Effector memory CD8-positive, alpha-beta T cell (primary cell): Measurements from ENCODE around the gene RAB35.

Experiments
- ATAC-seq: fragments of 150-1000 bp; cut with Tn5 transposase; replicated peaks from 2 replicates; pipeline ENCODE4 v1.10.0; 2021; ENCODE audit warnings: mild to moderate bottlenecking, moderate library complexity
- DNase-seq, 3 experiments: peaks; one replicate each; pipeline ENCODE4 v3.0.0; 2021
- H3K27ac Mint-ChIP-seq, 2 donors: one replicate each; pipeline ENCODE4 v1.8.0; 2022; ENCODE audit warnings: mild to moderate bottlenecking in 2 of 2, mixed read lengths in 2 of 2, moderate library complexity in 2 of 2
- H3K27me3 Mint-ChIP-seq, 2 donors: one replicate each; pipeline ENCODE4 v1.8.0; 2022; ENCODE audit warnings: mixed read lengths in 2 of 2
- H3K36me3 Mint-ChIP-seq: one replicate; pipeline ENCODE4 v1.8.0; 2022; ENCODE audit warnings: mild to moderate bottlenecking, moderate library complexity, mixed read lengths; ENCODE audit not compliant: insufficient read depth
- H3K4me1 Mint-ChIP-seq, 2 donors: one replicate each; pipeline ENCODE4 v1.8.0; 2022; ENCODE audit warnings: low read depth in 2 of 2, mixed read lengths in 2 of 2
- H3K4me3 Mint-ChIP-seq, 2 donors: one replicate each; pipeline ENCODE4 v1.8.0; 2022; ENCODE audit warnings: mild to moderate bottlenecking in 2 of 2, mixed read lengths in 2 of 2, moderate library complexity in 2 of 2
- H3K9me3 Mint-ChIP-seq, 2 donors: one replicate each; pipeline ENCODE4 v1.8.0; 2022; ENCODE audit warnings: mixed read lengths in 2 of 2

RAB35 gene

GRCh38 chr12:120125792-120126634 is 9.5 kb upstream of the RAB35 start:
- H3K27ac Mint-ChIP-seq, result peak overlapping the region; percentile 16 to 41
- peaks cover 35% of the 10 kb centered on the region for H3K36me3 Mint-ChIP-seq
- DNase-seq (no peak), ATAC-seq (no peak)
- H3K9me3 Mint-ChIP-seq, result no peaks in the 10 kb centered on the region
- H3K4me3 Mint-ChIP-seq, result no peak overlapping the region
- no peaks in the 10 kb centered on the region for H3K27me3 Mint-ChIP-seq
- peaks cover 18% of the 10 kb centered on the region in 2 donors for H3K4me1 Mint-ChIP-seq

DNA sequence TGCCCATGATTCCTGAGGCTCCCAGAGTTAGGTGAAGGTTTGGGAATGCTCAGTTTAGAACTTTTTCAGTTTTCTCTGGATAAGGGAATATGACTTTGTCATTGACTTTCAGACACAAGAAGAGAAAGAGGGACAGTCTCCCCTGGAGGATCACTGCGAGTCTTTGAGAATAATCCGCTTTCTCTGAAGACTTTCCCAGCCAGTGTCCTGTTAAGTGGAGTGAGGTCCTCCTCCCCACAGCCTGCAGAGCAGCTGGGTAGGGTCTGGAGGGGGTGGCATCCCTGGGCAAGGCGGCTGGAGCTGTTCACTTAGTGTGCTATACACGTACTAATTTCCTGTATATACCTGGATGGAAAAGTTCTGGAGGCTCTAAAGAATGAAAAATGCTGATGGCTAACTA is 8.5 kb upstream of the RAB35 start:
- DNase-seq (no peak), ATAC-seq (no peak)
- Mint-ChIP-seq H3K4me3 (no peak overlapping the region), H3K27ac (peak overlapping the region in 1 of 2 donors; percentile 16), H3K27me3 (no peaks in the 10 kb centered on the region), H3K4me1 (peaks cover 23 to 26% of the 10 kb centered on the region in 2 donors), H3K9me3 (no peaks in the 10 kb centered on the region), H3K36me3 (peaks cover 25% of the 10 kb centered on the region)

DNA sequence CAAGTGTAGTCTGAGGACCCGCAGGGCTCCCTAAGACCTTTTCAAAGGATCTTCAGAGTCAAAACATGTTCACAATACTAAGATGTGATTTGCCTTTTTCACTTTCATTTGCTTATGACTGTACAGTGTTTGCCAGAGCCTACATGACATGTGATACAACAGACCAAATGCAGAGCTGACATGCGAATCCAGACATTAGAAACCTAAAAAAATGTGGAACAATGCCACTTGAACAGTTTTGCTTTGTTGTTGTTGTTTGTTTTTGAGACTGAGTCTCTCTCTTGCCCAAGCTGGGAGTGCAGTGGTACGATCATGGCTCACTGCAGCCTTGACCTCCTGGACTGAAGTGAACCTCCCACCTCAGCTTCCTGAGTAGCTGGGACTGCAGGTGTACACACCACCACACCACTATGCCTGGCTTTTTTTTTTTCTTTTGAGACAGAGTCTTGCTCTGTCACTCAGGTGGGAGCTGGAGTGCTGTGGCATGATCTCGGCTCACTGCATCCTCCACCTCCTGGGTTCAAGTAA is 5.3 kb upstream of the RAB35 start:
- H3K4me3 Mint-ChIP-seq, result peak overlapping the region; percentile 31
- no peaks in the 10 kb centered on the region for H3K27me3 Mint-ChIP-seq
- peak overlapping the region in 1 of 2 donors; percentile 45 for H3K27ac Mint-ChIP-seq
- H3K9me3 Mint-ChIP-seq, result no peaks in the 10 kb centered on the region
- peaks cover 9% of the 10 kb centered on the region for H3K36me3 Mint-ChIP-seq
- no peak for ATAC-seq
- H3K4me1 Mint-ChIP-seq, result peaks cover 40 to 49% of the 10 kb centered on the region in 2 donors
- DNase-seq, result no peak

GRCh38 chr12:120121343-120121742 is 4.8 kb upstream of the RAB35 start:
- ATAC-seq (no peak), DNase-seq (no peak)
- Mint-ChIP-seq H3K27me3 (no peaks in the 10 kb centered on the region), H3K9me3 (no peaks in the 10 kb centered on the region), H3K4me1 (peaks cover 40 to 49% of the 10 kb centered on the region in 2 donors), H3K36me3 (peaks cover 13% of the 10 kb centered on the region), H3K4me3 (peak overlapping the region in 1 of 2 donors; percentile 31), H3K27ac (peak overlapping the region in 1 of 2 donors; percentile 45)

DNA sequence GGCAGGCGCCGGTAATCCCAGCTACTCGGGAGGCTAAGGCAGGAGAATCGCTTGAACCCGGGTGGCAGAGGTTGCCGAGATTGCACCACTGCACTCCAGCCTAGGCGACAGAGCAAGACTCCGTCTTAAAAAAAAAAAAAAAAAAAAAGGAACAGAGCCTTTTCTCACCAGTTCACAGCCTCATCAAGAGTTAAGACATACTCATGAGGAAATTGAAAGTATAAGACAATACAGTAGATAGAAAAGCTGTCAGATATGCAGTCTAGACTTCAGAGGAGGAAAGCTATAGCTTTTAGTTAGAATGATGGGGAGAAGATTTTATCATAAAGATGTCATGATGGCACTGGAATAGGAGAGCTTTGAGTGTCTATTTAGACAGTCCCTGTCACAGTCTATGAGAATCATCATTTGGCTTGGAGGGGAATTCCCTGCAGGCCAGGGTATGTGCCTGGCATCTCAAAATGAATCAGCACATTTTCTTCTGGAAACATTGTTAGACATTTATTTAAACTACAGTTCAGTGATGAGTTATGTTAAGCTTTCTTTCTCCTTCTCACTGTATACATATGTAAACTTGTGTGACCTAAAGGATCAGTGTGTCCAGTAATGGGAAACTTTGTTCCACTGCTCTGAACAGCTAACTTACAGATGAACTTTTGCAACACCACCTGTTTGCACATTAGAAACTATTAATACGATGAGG is 2.9 kb upstream of the RAB35 start:
- Mint-ChIP-seq H3K9me3 (no peaks in the 10 kb centered on the region), H3K36me3 (peaks cover 30% of the 10 kb centered on the region), H3K27ac (peak overlapping the region; percentile 29 to 56), H3K27me3 (no peaks in the 10 kb centered on the region), H3K4me1 (peaks cover 55 to 65% of the 10 kb centered on the region in 2 donors), H3K4me3 (peak overlapping the region in 1 of 2 donors; percentile 78)
- ATAC-seq, result no peak
- no peak for DNase-seq

GRCh38 chr12:120118321-120119061 is 1.9 kb upstream of the RAB35 start:
- DNase-seq (no peak), ATAC-seq (no peak)
- Mint-ChIP-seq H3K9me3 (no peaks in the 10 kb centered on the region), H3K27me3 (no peaks in the 10 kb centered on the region), H3K27ac (peak overlapping the region; percentile 83 to 88), H3K4me3 (peak overlapping the region; percentile 78 to 80), H3K4me1 (peaks cover 49 to 61% of the 10 kb centered on the region in 2 donors), H3K36me3 (peaks cover 34% of the 10 kb centered on the region)

DNA sequence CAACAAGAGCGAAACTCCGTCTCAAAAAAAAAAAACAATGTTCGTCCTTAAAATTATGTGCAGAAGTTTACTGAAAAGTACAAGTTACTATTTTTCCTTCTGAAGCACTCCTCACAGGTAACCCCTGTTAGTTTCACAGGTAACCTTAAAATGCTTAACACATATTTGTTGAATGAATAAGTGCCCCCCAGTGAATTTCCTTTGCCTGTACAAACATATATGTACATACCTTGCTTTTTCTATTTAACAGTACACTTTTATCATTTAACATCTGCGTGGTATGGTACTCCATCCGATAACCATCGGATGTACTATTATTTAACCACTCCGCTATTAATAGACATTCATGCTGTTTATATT is 1.4 kb upstream of the RAB35 start:
- peak overlapping the region; percentile 78 to 80 for H3K4me3 Mint-ChIP-seq
- DNase-seq, result no peak
- no peaks in the 10 kb centered on the region for H3K27me3 Mint-ChIP-seq
- H3K9me3 Mint-ChIP-seq, result no peaks in the 10 kb centered on the region
- H3K27ac Mint-ChIP-seq, result peak overlapping the region; percentile 83 to 88
- peaks cover 39% of the 10 kb centered on the region for H3K36me3 Mint-ChIP-seq
- ATAC-seq, result no peak
- H3K4me1 Mint-ChIP-seq, result peaks cover 49 to 65% of the 10 kb centered on the region in 2 donors

DNA sequence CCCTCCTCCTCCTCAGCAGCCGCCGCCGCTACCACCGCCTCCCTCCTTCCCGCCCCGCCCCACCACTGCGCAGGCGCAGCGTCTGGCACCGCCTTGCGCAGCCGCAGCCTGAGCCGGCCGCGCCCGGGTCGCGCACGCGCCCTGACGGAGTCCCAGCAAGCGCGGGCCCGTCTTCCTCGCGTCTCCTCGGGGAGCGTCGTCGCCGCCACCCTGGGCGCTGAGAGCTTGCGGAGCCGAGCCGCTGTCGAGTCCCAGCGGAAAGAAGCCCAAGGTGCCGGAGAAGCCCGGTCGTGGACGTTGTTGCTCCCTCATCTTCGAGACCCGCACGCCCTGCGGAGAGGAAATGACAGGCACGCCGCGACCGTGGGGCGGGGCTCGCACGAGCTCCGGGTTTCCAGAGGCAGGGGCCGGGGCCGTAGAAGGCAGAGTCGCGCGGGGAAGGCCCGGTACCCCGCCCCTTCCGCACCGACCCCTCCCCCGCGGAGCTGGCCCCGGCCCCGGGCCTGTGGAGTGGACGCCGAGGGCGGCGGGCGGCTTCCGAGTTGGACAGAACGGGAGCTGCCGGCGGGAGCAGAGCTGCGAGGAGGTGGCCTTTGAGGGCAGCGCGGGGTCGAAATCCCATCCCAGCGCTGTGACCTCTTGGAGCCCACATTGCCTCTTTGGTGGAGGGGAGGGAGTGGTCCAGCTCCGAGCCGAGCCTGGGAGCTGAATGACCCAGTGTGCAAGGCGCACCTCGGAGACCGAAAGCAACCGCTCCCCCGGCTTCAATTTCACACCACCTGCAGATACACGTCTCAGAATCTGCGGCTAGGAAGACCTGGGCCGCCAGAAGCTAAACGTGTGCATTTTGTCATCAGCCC is 469 bp upstream of the RAB35 start:
- peak; percentile 71 for ATAC-seq
- Mint-ChIP-seq H3K9me3 (no peaks in the 10 kb centered on the region), H3K36me3 (peaks cover 46% of the 10 kb centered on the region), H3K27ac (peak overlapping the region; percentile 83 to 88), H3K27me3 (no peaks in the 10 kb centered on the region), H3K4me1 (peaks cover 56 to 70% of the 10 kb centered on the region in 2 donors), H3K4me3 (peak overlapping the region; percentile 78 to 80)
- DNase-seq, result peak; percentile 95 to 97 (median 97)

DNA sequence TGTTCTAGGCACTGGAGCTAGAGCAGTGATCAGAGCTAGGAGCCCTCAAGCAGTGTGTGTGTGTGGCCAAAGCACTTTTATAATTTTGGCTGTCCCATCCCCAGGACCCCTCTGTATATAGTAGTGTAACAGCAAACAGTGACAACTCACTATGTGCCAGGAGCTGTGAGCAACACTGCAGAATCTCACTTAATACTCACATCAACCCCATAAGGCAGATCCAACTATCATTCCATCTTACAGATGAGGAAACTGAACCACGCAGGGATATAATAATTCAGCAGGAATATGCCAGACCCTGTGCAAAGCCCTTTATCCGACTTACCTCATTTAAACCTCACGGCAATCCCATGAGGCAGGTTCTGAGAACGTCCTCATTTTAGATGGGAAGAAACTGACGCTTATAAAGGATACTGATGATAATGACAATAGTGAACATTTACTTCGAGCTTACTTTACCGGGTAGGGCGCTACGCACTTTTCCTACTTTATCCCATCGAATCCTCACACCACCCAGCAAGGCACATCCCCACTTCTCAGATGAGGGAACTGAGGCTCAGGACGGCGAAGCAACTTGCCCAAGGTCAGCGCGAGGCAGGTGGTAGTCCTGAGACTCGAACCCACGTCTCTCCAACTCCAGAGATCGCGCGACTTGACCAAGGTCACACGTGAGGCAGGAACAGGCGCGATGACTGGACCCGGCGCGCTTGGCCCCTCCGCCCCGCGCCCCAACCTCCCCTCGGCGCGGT is 687 bp downstream of the RAB35 start:
- Mint-ChIP-seq H3K4me3 (peak overlapping the region; percentile 71 to 78), H3K9me3 (no peaks in the 10 kb centered on the region), H3K27ac (peak overlapping the region; percentile 35 to 36), H3K27me3 (no peaks in the 10 kb centered on the region), H3K36me3 (peaks cover 47% of the 10 kb centered on the region), H3K4me1 (peaks cover 59 to 72% of the 10 kb centered on the region in 2 donors)
- no peak for ATAC-seq
- no peak for DNase-seq

DNA sequence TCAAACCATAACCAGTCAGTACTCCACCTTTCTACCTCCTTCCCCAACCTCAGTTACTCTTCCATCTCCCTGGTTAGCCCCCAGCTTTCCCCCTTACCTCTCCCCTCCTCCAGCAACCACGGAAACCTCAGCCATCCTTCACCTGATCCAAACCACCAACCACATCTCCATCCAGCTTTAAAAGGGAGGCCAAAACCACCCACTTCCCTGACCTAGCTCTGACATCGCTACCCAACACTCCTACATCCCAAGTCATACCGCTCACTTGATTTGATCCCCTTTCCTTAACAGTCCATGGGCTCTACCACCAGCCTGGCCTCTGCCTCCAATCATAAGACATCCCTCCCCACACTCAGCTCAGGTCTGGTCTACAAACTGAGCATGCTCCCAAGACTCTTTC is 1.5 kb downstream of the RAB35 start:
- Mint-ChIP-seq H3K36me3 (peaks cover 53% of the 10 kb centered on the region), H3K27me3 (no peaks in the 10 kb centered on the region), H3K9me3 (no peaks in the 10 kb centered on the region), H3K27ac (peak overlapping the region; percentile 35 to 36), H3K4me3 (peak overlapping the region; percentile 71 to 78), H3K4me1 (peaks cover 63 to 74% of the 10 kb centered on the region in 2 donors)
- no peak for DNase-seq
- no peak for ATAC-seq

DNA sequence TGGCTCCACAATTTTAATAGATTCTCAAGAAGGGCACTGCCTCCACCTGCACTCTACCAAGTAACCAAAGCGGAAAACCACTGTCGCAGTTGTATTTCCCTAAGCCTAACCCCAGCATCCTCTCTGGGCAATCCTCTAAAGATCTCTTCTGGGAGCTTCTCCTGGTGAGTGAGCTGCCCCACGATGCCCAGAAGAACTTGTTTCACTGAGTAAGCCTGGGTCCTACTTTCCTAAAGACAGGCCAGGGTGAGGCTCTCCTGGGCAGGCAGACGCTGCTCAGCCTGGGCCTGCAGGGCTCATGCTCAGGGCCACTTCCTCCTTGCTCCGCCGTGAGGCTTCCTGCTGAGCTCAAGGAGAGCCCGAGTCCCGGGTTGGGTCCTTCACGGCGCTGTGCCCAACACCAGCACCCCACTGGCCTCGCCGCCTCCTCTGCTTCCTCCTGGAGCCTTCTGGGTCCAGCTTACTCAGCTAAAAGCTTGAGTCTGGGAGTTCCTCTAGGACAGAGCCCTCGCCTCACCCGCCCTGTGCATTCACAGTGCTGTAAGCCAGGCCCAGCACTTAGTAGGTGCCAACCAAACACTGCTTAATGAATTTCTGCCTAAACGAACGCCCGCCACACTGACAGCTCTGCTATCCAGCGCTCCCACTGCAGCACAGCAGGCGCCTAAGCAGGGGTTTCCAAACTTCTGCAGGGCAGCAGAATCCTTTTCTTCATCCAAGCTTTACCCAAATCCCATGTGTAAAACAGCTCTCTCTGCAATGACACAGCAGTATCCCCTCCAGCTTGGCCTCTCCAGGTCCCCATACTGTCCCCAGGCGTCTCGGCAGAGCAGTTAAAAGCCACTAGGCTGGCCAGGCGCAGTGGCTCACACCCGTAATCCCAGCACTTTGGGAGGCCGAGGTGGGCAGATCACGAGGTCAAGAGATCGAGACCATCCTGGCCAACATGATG is 5.7 kb downstream of the RAB35 start:
- ATAC-seq, result peak; percentile 82
- Mint-ChIP-seq H3K27me3 (no peaks in the 10 kb centered on the region), H3K4me1 (peaks cover 59 to 67% of the 10 kb centered on the region in 2 donors), H3K27ac (peak overlapping the region; percentile 88 to 94), H3K4me3 (peak overlapping the region; percentile 77 to 83), H3K9me3 (no peaks in the 10 kb centered on the region), H3K36me3 (peaks cover 64% of the 10 kb centered on the region)
- peak; percentile 33 to 41 (median 41) for DNase-seq
